ENCODE measurements around the gene FGFBP1. TPM values are rescaled to one million over a fixed set of nuclear protein-coding genes. Genes with fewer than 3 reads are reported as not detected.

Gene FGFBP1
- total RNA-seq, 4 donors from 2014 or later: 28.7 to 178 (median 113) TPM

GRCh38 chr4:15976456-15977447, 38.2 kb upstream of the FGFBP1 start:
- Histone ChIP-seq H3K4me3 (no peak overlapping the region), H3K27me3 (no peaks in the 10 kb centered on the region), H3K4me1 (no peaks in the 10 kb centered on the region), H3K36me3 (no peaks in the 10 kb centered on the region), H3K9me3 (no peaks in the 10 kb centered on the region), H3K27ac (peak overlapping the region; percentile 47)
- 66% methylated on average over 7 of the region's 7 CpGs for whole genome bisulfite sequencing
- no peak for DNase-seq (ENCODE audit: low spot score in 2 of 2)
- TF ChIP-seq EP300 (IDR thresholded peaks at IDR 0.05) (no peak), POLR2AphosphoS5 (IDR thresholded peaks at IDR 0.05) (no peak), POLR2A (IDR thresholded peaks at IDR 0.05) (no peak), CTCF (IDR thresholded peaks at IDR 0.05) (no peak)

DNA sequence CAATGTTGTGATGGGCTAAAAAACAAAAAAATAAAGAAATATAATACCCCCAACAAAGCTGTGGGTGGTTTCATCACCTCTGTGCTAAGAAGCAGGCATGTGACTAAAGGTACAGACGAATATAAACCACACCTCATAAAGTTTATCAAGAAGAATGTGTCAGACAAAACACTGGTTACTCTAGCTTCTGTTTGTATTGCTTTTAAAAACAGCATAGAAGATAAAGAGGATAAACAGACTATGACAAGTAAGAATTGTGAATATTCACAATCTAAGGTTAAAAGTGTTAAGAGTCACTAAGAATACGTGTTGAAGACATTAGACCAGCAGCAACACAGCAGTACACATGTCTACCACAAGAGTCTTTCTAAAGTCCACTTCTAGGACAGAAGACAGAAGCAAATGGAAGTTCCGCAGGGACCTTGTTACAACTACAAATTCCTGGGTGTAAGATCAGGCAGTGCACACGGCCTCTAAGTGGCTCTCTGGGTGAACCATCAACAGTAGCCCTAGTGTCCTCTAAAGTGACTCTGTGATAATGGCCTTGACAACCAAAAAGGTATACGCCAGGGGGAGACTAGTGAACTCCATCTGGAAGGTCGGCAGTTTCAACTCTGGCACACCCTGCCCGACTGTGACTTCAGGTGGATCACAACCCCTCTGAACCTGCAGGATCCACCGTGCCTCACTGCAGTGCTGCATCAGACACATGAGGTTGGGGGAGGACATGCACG, 32.7 kb upstream of the FGFBP1 start:
- DNase-seq (ENCODE audit: low spot score in 2 of 2): no peak
- Histone ChIP-seq H3K4me3 (no peak overlapping the region), H3K9me3 (no peaks in the 10 kb centered on the region), H3K27me3 (no peaks in the 10 kb centered on the region), H3K4me1 (no peaks in the 10 kb centered on the region), H3K36me3 (no peaks in the 10 kb centered on the region), H3K27ac (no peak overlapping the region)
- TF ChIP-seq POLR2A (IDR thresholded peaks at IDR 0.05) (no peak), EP300 (IDR thresholded peaks at IDR 0.05) (no peak), CTCF (IDR thresholded peaks at IDR 0.05) (no peak), POLR2AphosphoS5 (IDR thresholded peaks at IDR 0.05) (no peak)
- 80% methylated on average over 6 of the region's 9 CpGs for WGBS

GRCh38 chr4:15968551-15969300, 30.2 kb upstream of the FGFBP1 start:
- Histone ChIP-seq H3K36me3 (no peaks in the 10 kb centered on the region), H3K4me1 (no peaks in the 10 kb centered on the region), H3K27me3 (no peaks in the 10 kb centered on the region), H3K9me3 (no peaks in the 10 kb centered on the region), H3K27ac (no peak overlapping the region), H3K4me3 (no peak overlapping the region)
- TF ChIP-seq POLR2A (IDR thresholded peaks at IDR 0.05): no peak
- TF ChIP-seq EP300 (IDR thresholded peaks at IDR 0.05): no peak
- TF ChIP-seq CTCF (IDR thresholded peaks at IDR 0.05): no peak
- no peak for TF ChIP-seq POLR2AphosphoS5 (IDR thresholded peaks at IDR 0.05)
- WGBS: 71% methylated on average over 11 of the region's 11 CpGs
- no peak for DNase-seq (ENCODE audit: low spot score in 2 of 2)

- TF ChIP-seq POLR2A (IDR thresholded peaks at IDR 0.05) (no peak), POLR2AphosphoS5 (IDR thresholded peaks at IDR 0.05) (no peak), CTCF (IDR thresholded peaks at IDR 0.05) (no peak), EP300 (IDR thresholded peaks at IDR 0.05) (no peak)
- Histone ChIP-seq H3K4me1 (peaks cover 9% of the 10 kb centered on the region), H3K4me3 (no peak overlapping the region), H3K9me3 (no peaks in the 10 kb centered on the region), H3K27ac (no peak overlapping the region), H3K27me3 (no peaks in the 10 kb centered on the region), H3K36me3 (no peaks in the 10 kb centered on the region)
- DNase-seq (ENCODE audit: low spot score in 2 of 2): no peak
- WGBS: 89% methylated on average over 5 of the region's 5 CpGs
Measured at GRCh38 chr4:15965325-15965724, 26.8 kb upstream of the FGFBP1 start.
